HL-60/S4 treated with phorbol 12-myristate 13-acetate at 8.2 ng/mL for 4 days and 3 days (cell line): Measurements from ENCODE around the gene CLTA.
"Not testable (repeated sequence)": the region's sequence is repeated elsewhere in the genome, so short reads cannot be mapped to it uniquely, and the experiment has no call there.

Source experiments
- in situ Hi-C: fragments of 300-500 bp; cut with MboI; formaldehyde crosslinking; loops from 2 replicates; pipeline ENCODE4 v1.15.0; 2022; ENCODE audit warnings: low sequenced_read_pairs

Gene CLTA

GRCh38 chr9:36180243-36180642, 10.5 kb upstream of the CLTA start:
- in situ Hi-C loops = not testable (repeated sequence)

GRCh38 chr9:36187414-36187813, 3.3 kb upstream of the CLTA start:
- in situ Hi-C loops = no loop called here

GRCh38 chr9:36188212-36188611, 2.5 kb upstream of the CLTA start:
- in situ Hi-C loops = no loop called here

GRCh38 chr9:36189976-36190375, 745 bp upstream of the CLTA start:
- in situ Hi-C loops = no loop called here

- in situ Hi-C loops = no loop called here
These were observed 547 bp downstream of the CLTA start for GRCh38 chr9:36191290-36191645.

- in situ Hi-C loops = no loop called here
These were observed 965 bp downstream of the CLTA start for GRCh38 chr9:36191686-36192085.

GRCh38 chr9:36192196-36192595, 1.5 kb downstream of the CLTA start:
- in situ Hi-C loops = no loop called here

- in situ Hi-C loops = no loop called here
These were observed 2.3 kb downstream of the CLTA start for GRCh38 chr9:36193023-36193422.

- in situ Hi-C loops = no loop called here
These were observed 3.7 kb downstream of the CLTA start for GRCh38 chr9:36194326-36195000.

- in situ Hi-C loops = no loop called here
These were observed 14.3 kb downstream of the CLTA start for GRCh38 chr9:36204906-36205547.

GRCh38 chr9:36207016-36207415, 16.3 kb downstream of the CLTA start:
- in situ Hi-C loops = no loop called here

- in situ Hi-C loops = no loop called here
These were observed 16.9 kb downstream of the CLTA start for GRCh38 chr9:36207546-36208012.

- in situ Hi-C loops = no loop called here
These were observed 18.0 kb downstream of the CLTA start for GRCh38 chr9:36208521-36209253.

- in situ Hi-C loops = no loop called here
These were observed 20.0 kb downstream of the CLTA start for GRCh38 chr9:36210722-36211121.

- in situ Hi-C loops = no loop called here
These were observed 20.8 kb downstream of the CLTA start for GRCh38 chr9:36211510-36211909.

- in situ Hi-C loops = no loop called here
These were observed 22.7 kb downstream of the CLTA start for GRCh38 chr9:36213387-36213786.

GRCh38 chr9:36213989-36214388, 23.3 kb downstream of the CLTA start:
- in situ Hi-C loops = no loop called here

GRCh38 chr9:36214571-36214970, 23.9 kb downstream of the CLTA start:
- in situ Hi-C loops = no loop called here

GRCh38 chr9:36217256-36217968, 26.7 kb downstream of the CLTA start:
- in situ Hi-C loops = no loop called here

GRCh38 chr9:36218011-36218410, 27.3 kb downstream of the CLTA start:
- in situ Hi-C loops = no loop called here

- in situ Hi-C loops = no loop called here
These were observed 27.7 kb downstream of the CLTA start for GRCh38 chr9:36218411-36218901.
